ENCODE measurements around the gene KLHL22. TPM values are rescaled to one million over a fixed set of nuclear protein-coding genes. Genes with fewer than 3 reads are reported as not detected.
"Not testable (repeated sequence)": the region's sequence is repeated elsewhere in the genome, so short reads cannot be mapped to it uniquely, and the experiment has no call there.

KLHL22 gene
- total and polyA plus RNA-seq, 2 of the 8 experiments (the other 6 are each of a cell fraction or from before 2014, with no cell fraction given) = 9.4 to 16.2 TPM

DNA sequence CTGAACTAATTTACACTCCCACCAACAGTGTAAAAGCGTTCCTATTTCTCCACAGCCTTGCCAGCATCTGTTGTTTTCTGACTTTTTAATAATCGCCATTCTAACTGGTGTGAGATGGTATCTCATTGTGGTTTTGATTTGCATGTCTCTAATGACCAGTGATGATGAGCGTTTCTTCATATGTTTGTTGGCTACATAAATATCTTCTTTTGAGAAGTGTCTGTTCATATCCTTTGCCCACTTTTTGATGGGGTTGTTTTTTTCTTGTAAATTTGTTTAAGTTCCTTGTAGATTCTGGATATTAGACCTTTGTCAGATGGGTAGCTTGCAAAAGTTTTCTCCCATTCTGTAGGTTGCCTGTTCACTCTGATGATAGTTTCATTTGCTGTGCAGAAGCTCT is 79.9 kb downstream of the KLHL22 start:
- H3K4me1 ChIP-seq (replicated peaks in 1 of 4; ENCODE audit: control insufficient read depth in 3 of 4, insufficient read depth in 4 of 4, low read length in 3 of 4); CTCF ChIA-PET (ENCODE audit: partially characterized antibody): not testable (repeated sequence)
- whole genome bisulfite sequencing, 2 experiments (ENCODE audit: extremely low coverage in 1 of 2, insufficient coverage in 1 of 2, insufficient read length in 1 of 2, insufficient replicate concordance in 2 of 2, low coverage in 1 of 2, low lambda C conversion rate in 2 of 2, missing lambda C conversion rate in 1 of 2) = 84% methylated on average over 3 of the region's 3 CpGs; no CpG with 5 or more reads in 1 of the 2 experiments

GRCh38 chr22:20415241-20415640 is 80.4 kb downstream of the KLHL22 start:
- H2BK12ac ChIP-seq (ENCODE audit: low read depth, low read length); H3K4me2 ChIP-seq (ENCODE audit: insufficient read depth in 1 of 2, low read depth in 2 of 2, low read length in 2 of 2); H3K23ac ChIP-seq (ENCODE audit: insufficient read length); H4K20me1 ChIP-seq (replicated peaks in 1 of 2; ENCODE audit: control insufficient read depth in 1 of 2, insufficient read depth in 2 of 2, low read length in 2 of 2); H2BK20ac ChIP-seq (ENCODE audit: low read length); H3K23me2 ChIP-seq (ENCODE audit: low read depth, low read length); H4K5ac ChIP-seq (ENCODE audit: insufficient read length, low read depth, low read length); H3K79me1 ChIP-seq (ENCODE audit: low read depth, low read length); FAIRE-seq; H3K36me3 ChIP-seq (ENCODE audit: control insufficient read depth in 2 of 4, insufficient read depth in 4 of 4, low read length in 3 of 4); H3K9ac ChIP-seq (replicated peaks in 1 of 4; ENCODE audit: extremely low read depth in 1 of 4, low read depth in 3 of 4, low read length in 3 of 4); H3K4me3 ChIP-seq (ENCODE audit: extremely low read depth in 1 of 4, insufficient read depth in 2 of 4, low read depth in 3 of 4, low read length in 4 of 4); H3K56ac ChIP-seq (replicated peaks; ENCODE audit: insufficient read length, low read depth, low read length); H3K4ac ChIP-seq (replicated peaks; ENCODE audit: insufficient read length, low read depth, low read length); DNase-seq (ENCODE audit: low read depth in 1 of 2, low spot score in 2 of 2); H4K91ac ChIP-seq (replicated peaks; ENCODE audit: insufficient read length, low read length); H3K27me3 ChIP-seq (replicated peaks in 1 of 4; ENCODE audit: control insufficient read depth in 3 of 4, extremely low read depth in 1 of 4, insufficient read depth in 3 of 4, low read length in 3 of 4); H3K14ac ChIP-seq (ENCODE audit: insufficient read length); H3K79me2 ChIP-seq (ENCODE audit: control insufficient read depth in 1 of 2, insufficient read depth in 2 of 2, low read length in 2 of 2); H2AFZ ChIP-seq (ENCODE audit: low read length); H2BK120ac ChIP-seq (replicated peaks; ENCODE audit: low read depth, low read length); H2BK5ac ChIP-seq (ENCODE audit: low read depth, low read length); H3K4me1 ChIP-seq (replicated peaks in 1 of 4; ENCODE audit: control insufficient read depth in 3 of 4, insufficient read depth in 4 of 4, low read length in 3 of 4); H4K8ac ChIP-seq (ENCODE audit: extremely low read depth, insufficient read depth, low read length); H2BK15ac ChIP-seq (ENCODE audit: low read length); CTCF ChIA-PET (ENCODE audit: partially characterized antibody); H3K9me3 ChIP-seq (ENCODE audit: insufficient read depth in 2 of 2, low read depth in 1 of 2, low read length in 1 of 2); H2AK5ac ChIP-seq (ENCODE audit: low read depth, low read length); POLR2A ChIA-PET (ENCODE audit: partially characterized antibody); H3K27ac ChIP-seq (ENCODE audit: low read depth, low read length); H3K18ac ChIP-seq (ENCODE audit: extremely low read depth, low read length): not testable (repeated sequence)
- WGBS, 2 experiments (ENCODE audit: extremely low coverage in 1 of 2, insufficient coverage in 1 of 2, insufficient read length in 1 of 2, insufficient replicate concordance in 2 of 2, low coverage in 1 of 2, low lambda C conversion rate in 2 of 2, missing lambda C conversion rate in 1 of 2) = 89% methylated on average over 3 of the region's 3 CpGs; no CpG with 5 or more reads in 1 of the 2 experiments

More for the DNA sequence above, 79.9 kb downstream of the KLHL22 start:
- H3K4me2 ChIP-seq (ENCODE audit: insufficient read depth in 1 of 2, low read depth in 2 of 2, low read length in 2 of 2); H3K23me2 ChIP-seq (ENCODE audit: low read depth, low read length); H3K36me3 ChIP-seq (ENCODE audit: control insufficient read depth in 2 of 4, insufficient read depth in 4 of 4, low read length in 3 of 4); H2BK20ac ChIP-seq (ENCODE audit: low read length); H3K9ac ChIP-seq (replicated peaks in 1 of 4; ENCODE audit: extremely low read depth in 1 of 4, low read depth in 3 of 4, low read length in 3 of 4); H3K79me1 ChIP-seq (ENCODE audit: low read depth, low read length); H3K23ac ChIP-seq (ENCODE audit: insufficient read length); DNase-seq (ENCODE audit: low read depth in 1 of 2, low spot score in 2 of 2); FAIRE-seq; H2BK5ac ChIP-seq (ENCODE audit: low read depth, low read length); H2BK120ac ChIP-seq (replicated peaks; ENCODE audit: low read depth, low read length); H4K5ac ChIP-seq (ENCODE audit: insufficient read length, low read depth, low read length); H4K8ac ChIP-seq (ENCODE audit: extremely low read depth, insufficient read depth, low read length); POLR2A ChIA-PET (ENCODE audit: partially characterized antibody); H3K4ac ChIP-seq (replicated peaks; ENCODE audit: insufficient read length, low read depth, low read length); H3K27me3 ChIP-seq (replicated peaks in 1 of 4; ENCODE audit: control insufficient read depth in 3 of 4, extremely low read depth in 1 of 4, insufficient read depth in 3 of 4, low read length in 3 of 4); H2BK15ac ChIP-seq (ENCODE audit: low read length); H3K9me3 ChIP-seq (ENCODE audit: insufficient read depth in 2 of 2, low read depth in 1 of 2, low read length in 1 of 2); H3K56ac ChIP-seq (replicated peaks; ENCODE audit: insufficient read length, low read depth, low read length); H4K20me1 ChIP-seq (replicated peaks in 1 of 2; ENCODE audit: control insufficient read depth in 1 of 2, insufficient read depth in 2 of 2, low read length in 2 of 2); H3K18ac ChIP-seq (ENCODE audit: extremely low read depth, low read length); H3K27ac ChIP-seq (ENCODE audit: low read depth, low read length); H2AK5ac ChIP-seq (ENCODE audit: low read depth, low read length); H3K79me2 ChIP-seq (ENCODE audit: control insufficient read depth in 1 of 2, insufficient read depth in 2 of 2, low read length in 2 of 2); H2AFZ ChIP-seq (ENCODE audit: low read length); H3K14ac ChIP-seq (ENCODE audit: insufficient read length); H4K91ac ChIP-seq (replicated peaks; ENCODE audit: insufficient read length, low read length); H3K4me3 ChIP-seq (ENCODE audit: extremely low read depth in 1 of 4, insufficient read depth in 2 of 4, low read depth in 3 of 4, low read length in 4 of 4); H2BK12ac ChIP-seq (ENCODE audit: low read depth, low read length): not testable (repeated sequence)

Data from H1 (cell line).